K562 (cell line): ENCODE measurements around the gene HAUS1. TPM values are rescaled to one million over a fixed set of nuclear protein-coding genes. Genes with fewer than 3 reads are reported as not detected.

Experiments
- ATAC-seq: fragments of 200-7000 bp; cut with Tn5 transposase; 3 replicates; pipeline ENCODE4 v1.9.1; 2020; ENCODE audit warnings: moderate library complexity
- BruUV-seq: library from RNA; stranded (reverse); fragments of 400-500 nt; replicated peaks from 2 replicates; lab custom pipeline; 2021; lab: Mats Ljungman, UMichigan
- CTCF ChIA-PET: fragments of 300-600 bp; formaldehyde crosslinking; extraction: SDS; loops from one replicate; lab custom pipeline; 2021; ENCODE audit warnings: low intra/inter-chr PET ratio; lab: Yijun Ruan, JAX
- POLR2A ChIA-PET: fragments of 300-600, 350-650 bp; sonication (Branson Sonifier 250); formaldehyde crosslinking; extraction: SDS; loops from one replicate; lab custom pipeline; 2021; ENCODE audit warnings: antibody characterized with exemption, inconsistent platforms; lab: Yijun Ruan, JAX
- DNase-seq, 4 experiments: peaks; one replicate each; pipeline versions ENCODE4 v3.0.0 to v3.0.0-alpha.2; 2011 to 2018; ENCODE audit warnings: low spot score in 3 of 4, mixed read lengths in 3 of 4; ENCODE audit errors: extremely low read depth in 1 of 4
- FAIRE-seq: peaks from 2 replicates; lab custom pipeline; 2011; peaks lifted over from hg19 to GRCh38; lab: Jason Lieb, UNC
- H2AFZ ChIP-seq: 2 replicates; pipeline ENCODE4 v1.6.0; 2011; ENCODE audit warnings: low read depth, low read length, control low read depth, inconsistent platforms
- H3K27ac ChIP-seq: fragments of 200-600 bp; 3 replicates; pipeline ENCODE4 v1.8.0; 2011; ENCODE audit warnings: low read depth, mild to moderate bottlenecking, control low read depth, inconsistent platforms, low read length, moderate library complexity, mixed read lengths; ENCODE audit errors: extremely low read depth
- H3K27me3 ChIP-seq, 2 experiments: fragments of 300-600 bp in 1 of 2; 2 replicates in 1 of 2; 3 replicates in 1 of 2; pipeline versions ENCODE4 v1.6.0 to v1.8.0; 2011; ENCODE audit warnings: inconsistent platforms in 2 of 2, low read length in 2 of 2, mild to moderate bottlenecking in 1 of 2, mixed read lengths in 1 of 2, moderate library complexity in 1 of 2; ENCODE audit not compliant: control insufficient read depth in 2 of 2, insufficient read depth in 2 of 2
- H3K36me3 ChIP-seq: fragments of 300-600 bp; 3 replicates; pipeline ENCODE4 v1.8.0; 2011; ENCODE audit warnings: mild to moderate bottlenecking, low read length, inconsistent platforms; ENCODE audit not compliant: control insufficient read depth, insufficient read depth
- H3K4me1 ChIP-seq, 2 experiments: fragments of 200-600 bp in 1 of 2; replicated peaks in 1 of 2; 2 replicates in 1 of 2; 3 replicates in 1 of 2; pipeline versions ENCODE4 v1.5.1 to v1.8.0; 2011; ENCODE audit warnings: inconsistent platforms in 2 of 2, low read length in 2 of 2, mild to moderate bottlenecking in 1 of 2, mixed read lengths in 1 of 2, moderate library complexity in 1 of 2; ENCODE audit not compliant: control insufficient read depth in 2 of 2, insufficient read depth in 2 of 2
- H3K4me2 ChIP-seq: 2 replicates; pipeline ENCODE4 v1.6.1; 2011; ENCODE audit warnings: low read length, control low read depth, inconsistent platforms, mixed read lengths; ENCODE audit not compliant: insufficient read depth
- H3K4me3 ChIP-seq: fragments of 200-600 bp; sonication (generic), shearing (Covaris generic); 2 replicates; pipeline ENCODE4 v1.5.1; 2016; ENCODE audit warnings: control low read depth, inconsistent platforms
- H3K79me2 ChIP-seq: fragments of 200-600 bp; 3 replicates; pipeline ENCODE4 v1.8.0; 2011; ENCODE audit warnings: low read length, inconsistent platforms; ENCODE audit not compliant: control insufficient read depth, insufficient read depth
- H3K9ac ChIP-seq, 2 experiments: 2 replicates each; pipeline versions ENCODE4 v1.6.0 to v1.6.1; 2011; ENCODE audit warnings: low read depth in 2 of 2, low read length in 2 of 2, control low read depth in 1 of 2, inconsistent platforms in 1 of 2, mild to moderate bottlenecking in 1 of 2, mixed read lengths in 1 of 2; ENCODE audit not compliant: insufficient read depth in 1 of 2
- H3K9me1 ChIP-seq: one replicate; pipeline ENCODE4 v1.6.0; 2011; ENCODE audit warnings: inconsistent platforms, mild to moderate bottlenecking, low read length, moderate library complexity; ENCODE audit not compliant: control insufficient read depth, insufficient read depth
- H3K9me3 ChIP-seq: replicated peaks from 2 replicates; pipeline ENCODE4 v1.5.1; 2011; ENCODE audit warnings: low read depth, low read length, inconsistent platforms; ENCODE audit not compliant: control insufficient read depth, insufficient read depth
- H4K20me1 ChIP-seq: replicated peaks from 2 replicates; pipeline ENCODE4 v1.6.1; 2011; ENCODE audit warnings: low read length, inconsistent platforms, mixed read lengths; ENCODE audit not compliant: control insufficient read depth, insufficient read depth
- FOXA3 ChIP-seq, 2 experiments: fragments of 450-650 bp in 1 of 2; sonication (generic) in 1 of 2; formaldehyde crosslinking; IDR thresholded peaks in 1 of 2; conservative IDR thresholded peaks in 1 of 2; 2 replicates each; pipeline versions ENCODE4 v1.4.0 to v1.8.0; 2020 to 2022; ENCODE audit warnings: mild to moderate bottlenecking in 2 of 2, missing genetic modification reagents in 1 of 2
- MEIS2 ChIP-seq: fragments of 450-650 bp; IDR thresholded peaks from 2 replicates; pipeline ENCODE4 v1.6.1; 2014; ENCODE audit warnings: mild to moderate bottlenecking; ENCODE audit not compliant: partially characterized antibody
- PKNOX1 ChIP-seq: fragments of 450-650 bp; IDR thresholded peaks from 2 replicates; pipeline ENCODE4 v1.6.1; 2016
- POLR3G ChIP-seq: IDR thresholded peaks from 2 replicates; pipeline ENCODE4 v1.6.1; 2011; ENCODE audit not compliant: insufficient read length, insufficient replicate concordance; ENCODE audit errors: extremely low read depth
- SRSF9 ChIP-seq: fragments of 200-400 bp; formaldehyde crosslinking; IDR thresholded peaks from 2 replicates; pipeline ENCODE4 v1.6.1; 2017; ENCODE audit warnings: low read depth, low read length, borderline replicate concordance
- WGBS: fragments of 100-300 bp; shearing (Covaris generic); methylation state at CpG from one replicate; pipeline ENCODE4 v1.1.6; 2016; ENCODE audit warnings: low coverage, mixed read lengths; ENCODE audit not compliant: insufficient coverage; ENCODE audit errors: missing lambda C conversion rate; 5-methylcytosine and 5-hydroxymethylcytosine counted together
- in situ Hi-C: fragments of 300-500 bp; cut with MboI; formaldehyde crosslinking; loops from 4 replicates; pipeline ENCODE4 v1.15.0; 2018; ENCODE audit warnings: inconsistent platforms, mixed read lengths
- intact Hi-C: fragments of 100-400 bp; cut with micrococcal nuclease; formaldehyde crosslinking; loops from 2 replicates; pipeline ENCODE4 v1.14.2; 2022
- polyA plus RNA-seq, 8 experiments: library from polyadenylated mRNA; depleted of rRNA in 4 of 8; stranded (reverse) in 5 of 8; unstranded in 3 of 8; fragments of >200 nt; fragmentation: Nextera tagmentation in 2 of 8; fragmentation: Illumina TruSeq in 1 of 8; extraction: Ambion mirVana in 2 of 8; extraction: Trizol in 1 of 8; gene quantifications; 2 replicates each; pipeline versions ENCODE4 v1.2.1 to v1.2.3, GENCODE V29; 2011 to 2014; ENCODE audit warnings: inconsistent platforms in 1 of 8, missing spikeins in 1 of 8
- total RNA-seq, 7 experiments: library from RNA; depleted of rRNA in 6 of 7; stranded (reverse); fragments of >200 nt in 6 of 7; fragmentation: Illumina TruSeq in 2 of 7; extraction: Trizol in 2 of 7; gene quantifications; 2 replicates each; pipeline versions ENCODE4 v1.2.1 to v1.2.3, GENCODE V29; 2011 to 2021; ENCODE audit warnings: low replicate concordance in 1 of 7
- TF ChIP-seq, protein P1 (sequence below), 2 experiments: IDR thresholded peaks in 1 of 2; conservative IDR thresholded peaks in 1 of 2; 2 replicates each; pipeline ENCODE4 v1.6.1; 2016; ENCODE audit warnings: low read depth in 2 of 2, mild to moderate bottlenecking in 1 of 2, missing compliant biosample characterization in 1 of 2, missing genetic modification characterization in 1 of 2, moderate library complexity in 1 of 2

Gene HAUS1
- total and polyA plus RNA-seq, 9 of the 15 experiments (the other 6 are each of a cell fraction or from before 2014, with no cell fraction given) = 45.6 to 135 (median 76.3) TPM

GRCh38 chr18:46068763-46069162 lies 35.4 kb upstream of the HAUS1 start:
- intact Hi-C loops (no loop called here), in situ Hi-C loops (no loop called here)
- H3K79me2 ChIP-seq = peaks cover 57% of the 10 kb centered on the region
- peaks cover 15 to 31% of the 10 kb centered on the region in 2 experiments; a peak in 4 of 5 replicates for H3K4me1 ChIP-seq
- no peaks in the 10 kb centered on the region for H4K20me1 ChIP-seq
- BruUV-seq = no TSS peak
- H3K27ac ChIP-seq = peak overlapping the region; percentile 48; the same call in 1 of the 3 replicates
- no peak overlapping the region for H2AFZ ChIP-seq
- no peaks in the 10 kb centered on the region for H3K9me1 ChIP-seq
- FAIRE-seq (no peak), DNase-seq (no peak), ATAC-seq (no peak)
- WGBS = 8% methylated on average over 1 of the region's 1 CpG
- CTCF ChIA-PET = no interaction called here
- no peak overlapping the region for H3K4me3 ChIP-seq
- no peaks in the 10 kb centered on the region for H3K27me3 ChIP-seq
- H3K36me3 ChIP-seq = peaks cover 12% of the 10 kb centered on the region; the same call in 1 of the 3 replicates
- POLR2A ChIA-PET = interaction anchor here (1.4 kb wide), 1 partner anchor 10 kb away, joined by 3 read pairs; no protein-coding TSS in a partner anchor
- no peak overlapping the region for H3K4me2 ChIP-seq
- H3K9me3 ChIP-seq = no peaks in the 10 kb centered on the region
- TF ChIP-seq POLR3G (no peak), PKNOX1 (peak; percentile 65), FOXA3 (CRISPR knock-in tag; conservative IDR thresholded peaks at IDR 0.05 in 1 of 2, IDR thresholded peaks at IDR 0.05 in 1 of 2) (no peak), MEIS2 (peak; percentile 24), SRSF9 (no peak)
- TF ChIP-seq, protein P1, sequence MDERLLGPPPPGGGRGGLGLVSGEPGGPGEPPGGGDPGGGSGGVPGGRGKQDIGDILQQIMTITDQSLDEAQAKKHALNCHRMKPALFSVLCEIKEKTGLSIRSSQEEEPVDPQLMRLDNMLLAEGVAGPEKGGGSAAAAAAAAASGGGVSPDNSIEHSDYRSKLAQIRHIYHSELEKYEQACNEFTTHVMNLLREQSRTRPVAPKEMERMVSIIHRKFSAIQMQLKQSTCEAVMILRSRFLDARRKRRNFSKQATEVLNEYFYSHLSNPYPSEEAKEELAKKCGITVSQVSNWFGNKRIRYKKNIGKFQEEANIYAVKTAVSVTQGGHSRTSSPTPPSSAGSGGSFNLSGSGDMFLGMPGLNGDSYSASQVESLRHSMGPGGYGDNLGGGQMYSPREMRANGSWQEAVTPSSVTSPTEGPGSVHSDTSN (CRISPR knock-in tag; IDR thresholded peaks at IDR 0.05; ENCODE audit: low read depth) = no peak
- TF ChIP-seq, protein P1 (tag; conservative IDR thresholded peaks at IDR 0.05; ENCODE audit: low read depth) = 0 out of 2 replicates have a peak, but pooled peaks have one; percentile 16
- H3K9ac ChIP-seq = no peak overlapping the region; a peak in 1 of 4 replicates
